ENCODE results near the gene ZNF324.
"Not testable (repeated sequence)": the region's sequence is repeated elsewhere in the genome, so short reads cannot be mapped to it uniquely, and the experiment has no call there.

Gene ZNF324

GRCh38 chr19:58470837-58471543 lies 4.1 kb downstream of the ZNF324 start:
- DNase-seq (ENCODE audit: low read depth in 1 of 2, low spot score in 1 of 2): not testable (repeated sequence)

- no peak for DNase-seq (ENCODE audit: low read depth in 1 of 2, low spot score in 1 of 2)
These were observed 4.9 kb downstream of the ZNF324 start for GRCh38 chr19:58471736-58472135.

- DNase-seq (ENCODE audit: low read depth in 1 of 2, low spot score in 1 of 2): no peak
These were observed 6.9 kb downstream of the ZNF324 start for GRCh38 chr19:58473775-58474174.

- DNase-seq (ENCODE audit: low read depth in 1 of 2, low spot score in 1 of 2): no peak
These were observed 7.6 kb downstream of the ZNF324 start for GRCh38 chr19:58474291-58474996.

GRCh38 chr19:58474997-58475713 lies 8.3 kb downstream of the ZNF324 start:
- no peak for DNase-seq (ENCODE audit: low read depth in 1 of 2, low spot score in 1 of 2)

GRCh38 chr19:58475714-58476497 lies 9.0 kb downstream of the ZNF324 start, which contains the start of gene ZNF446:
Gene ZNF446, plus strand, starts transcription at chr19:58476352. Its CDS starts 867 bp downstream, at chr19:58477219.
- peak; percentile 87 to 94 for DNase-seq (ENCODE audit: low read depth in 1 of 2, low spot score in 1 of 2)

- DNase-seq (ENCODE audit: low read depth in 1 of 2, low spot score in 1 of 2): no peak
These were observed 9.7 kb downstream of the ZNF324 start for GRCh38 chr19:58476498-58477015.

- DNase-seq (ENCODE audit: low read depth in 1 of 2, low spot score in 1 of 2): no peak
These were observed 10.2 kb downstream of the ZNF324 start for GRCh38 chr19:58477130-58477529.

- DNase-seq (ENCODE audit: low read depth in 1 of 2, low spot score in 1 of 2): no peak
These were observed 11.0 kb downstream of the ZNF324 start for GRCh38 chr19:58477871-58478270.

- DNase-seq (ENCODE audit: low read depth in 1 of 2, low spot score in 1 of 2): no peak
These were observed 12.4 kb downstream of the ZNF324 start for GRCh38 chr19:58479303-58479702.

- DNase-seq (ENCODE audit: low read depth in 1 of 2, low spot score in 1 of 2): no peak
These were observed 13.0 kb downstream of the ZNF324 start for GRCh38 chr19:58479736-58480480.

- DNase-seq (ENCODE audit: low read depth in 1 of 2, low spot score in 1 of 2): no peak
These were observed 13.6 kb downstream of the ZNF324 start for GRCh38 chr19:58480481-58480830.

- DNase-seq (ENCODE audit: low read depth in 1 of 2, low spot score in 1 of 2): no peak
These were observed 14.0 kb downstream of the ZNF324 start for GRCh38 chr19:58480831-58481230.

- no peak for DNase-seq (ENCODE audit: low read depth in 1 of 2, low spot score in 1 of 2)
These were observed 15.5 kb downstream of the ZNF324 start for GRCh38 chr19:58482372-58482771.

GRCh38 chr19:58483776-58484175 lies 16.9 kb downstream of the ZNF324 start:
- DNase-seq (ENCODE audit: low read depth in 1 of 2, low spot score in 1 of 2): no peak

- DNase-seq (ENCODE audit: low read depth in 1 of 2, low spot score in 1 of 2): not testable (repeated sequence)
These were observed 17.5 kb downstream of the ZNF324 start for GRCh38 chr19:58484349-58484748.

- no peak for DNase-seq (ENCODE audit: low read depth in 1 of 2, low spot score in 1 of 2)
These were observed 24.5 kb downstream of the ZNF324 start for GRCh38 chr19:58491393-58491792.

GRCh38 chr19:58492265-58492664 lies 25.4 kb downstream of the ZNF324 start:
- DNase-seq (ENCODE audit: low read depth in 1 of 2, low spot score in 1 of 2): no peak

GRCh38 chr19:58497634-58498170 lies 30.8 kb downstream of the ZNF324 start:
- no peak for DNase-seq (ENCODE audit: low read depth in 1 of 2, low spot score in 1 of 2)

Data from activated CD4-positive, alpha-beta T cell treated with anti-CD3 and anti-CD28 coated beads, Interleukin-2, amount 50 U/mL, for 24 hours (primary cell).